ENCODE data around the gene KPNA3.
"Not testable (repeated sequence)": the region's sequence is repeated elsewhere in the genome, so short reads cannot be mapped to it uniquely, and the experiment has no call there.

The KPNA3 gene

GRCh38 chr13:49792550-49793324 is at the start of gene KPNA3:
KPNA3 (minus strand) TSS chr13:49792682; CDS start chr13:49792506, 176 bp downstream.
- DNase-seq = peak; percentile 88

- DNase-seq = no peak
These were observed 49.5 kb upstream of the KPNA3 start for GRCh38 chr13:49841964-49842363.

- no peak for DNase-seq
These were observed 48.2 kb upstream of the KPNA3 start for GRCh38 chr13:49840675-49841074.

- DNase-seq = no peak
These were observed 47.8 kb upstream of the KPNA3 start for GRCh38 chr13:49840266-49840665.

GRCh38 chr13:49838989-49839388 is 46.5 kb upstream of the KPNA3 start:
- no peak for DNase-seq

GRCh38 chr13:49836516-49836915 is 44.0 kb upstream of the KPNA3 start:
- DNase-seq = no peak

GRCh38 chr13:49833402-49833801 is 40.9 kb upstream of the KPNA3 start:
- DNase-seq = no peak

- no peak for DNase-seq
These were observed 39.0 kb upstream of the KPNA3 start for GRCh38 chr13:49831455-49831854.

- DNase-seq = no peak
These were observed 38.2 kb upstream of the KPNA3 start for GRCh38 chr13:49830721-49831120.

- no peak for DNase-seq
These were observed 37.2 kb upstream of the KPNA3 start for GRCh38 chr13:49829715-49830114.

GRCh38 chr13:49828453-49828852 is 36.0 kb upstream of the KPNA3 start:
- DNase-seq = no peak

- DNase-seq = no peak
These were observed 35.4 kb upstream of the KPNA3 start for GRCh38 chr13:49827891-49828290.

GRCh38 chr13:49827336-49827735 is 34.9 kb upstream of the KPNA3 start:
- DNase-seq = no peak

- no peak for DNase-seq
These were observed 28.9 kb upstream of the KPNA3 start for GRCh38 chr13:49821216-49822009.

- no peak for DNase-seq
These were observed 28.2 kb upstream of the KPNA3 start for GRCh38 chr13:49820591-49821215.

- not testable (repeated sequence) for DNase-seq
These were observed 23.6 kb upstream of the KPNA3 start for GRCh38 chr13:49816047-49816446.

- no peak for DNase-seq
These were observed 22.2 kb upstream of the KPNA3 start for GRCh38 chr13:49814551-49815270.

- no peak for DNase-seq
These were observed 20.3 kb upstream of the KPNA3 start for GRCh38 chr13:49812812-49813211.

GRCh38 chr13:49811527-49811908 is 19.0 kb upstream of the KPNA3 start:
- no peak for DNase-seq

- no peak for DNase-seq
These were observed 18.4 kb upstream of the KPNA3 start for GRCh38 chr13:49810567-49811526.

- DNase-seq = no peak
These were observed 15.2 kb upstream of the KPNA3 start for GRCh38 chr13:49807681-49808080.

- no peak for DNase-seq
These were observed 13.6 kb upstream of the KPNA3 start for GRCh38 chr13:49806126-49806536.
